Mammary epithelial cell (primary cell): Measurements from ENCODE around the gene NDUFC2.

ENCODE experiments used
- CTCF ChIP-seq, 2 donors: IDR thresholded peaks in 1 of 2; conservative IDR thresholded peaks in 1 of 2; 2 replicates each; pipeline ENCODE4 v1.5.1; 2011 to 2012; ENCODE audit warnings: inconsistent platforms in 2 of 2, low read length in 2 of 2, mild to moderate bottlenecking in 2 of 2, control low read depth in 1 of 2, low read depth in 1 of 2; ENCODE audit not compliant: insufficient read depth in 1 of 2; ENCODE audit errors: extremely low read depth in 1 of 2
- EZH2 ChIP-seq: IDR thresholded peaks from 2 replicates; pipeline ENCODE4 v1.6.1; 2012; ENCODE audit warnings: low read length, inconsistent platforms, borderline replicate concordance

- TF ChIP-seq CTCF (conservative IDR thresholded peaks at IDR 0.05 in 1 of 2, IDR thresholded peaks at IDR 0.05 in 1 of 2; ENCODE audit: extremely low read depth in 1 of 2, insufficient read depth in 1 of 2, low read depth in 1 of 2, low read length in 2 of 2) (no peak), EZH2 (no peak)
Observed at GRCh38 chr11:78078218-78079167, 1.2 kb downstream of the NDUFC2 start.
